Endothelial cell of hepatic sinusoid (primary cell): ENCODE data around the gene GJB2.

Source experiments
- in situ Hi-C: cut with HindIII; loops from 2 replicates; pipeline ENCODE4 v1.10.0; 2017; ENCODE audit warnings: low sequenced_read_pairs

GJB2 gene

GRCh38 chr13:20144141-20144850 lies 48.4 kb downstream of the GJB2 start:
- in situ Hi-C loops = no loop called here

GRCh38 chr13:20142927-20143480 lies 49.7 kb downstream of the GJB2 start:
- in situ Hi-C loops = no loop called here

- in situ Hi-C loops = no loop called here
Measured at GRCh38 chr13:20142023-20142926, 50.5 kb downstream of the GJB2 start.

GRCh38 chr13:20141238-20142022 lies 51.3 kb downstream of the GJB2 start:
- in situ Hi-C loops = no loop called here

GRCh38 chr13:20140487-20140886 lies 52.3 kb downstream of the GJB2 start:
- in situ Hi-C loops = no loop called here

GRCh38 chr13:20137875-20138274 lies 54.9 kb downstream of the GJB2 start:
- in situ Hi-C loops = loop anchor here (5.0 kb wide), 1 partner anchor 41 kb away; no protein-coding TSS in a partner anchor
